Fibroblast of skin of left biceps (primary cell): ENCODE measurements around the gene SLC25A20.
A peak's percentile ranks its signal among the peaks of the same experiment; 100 is the strongest.
"Not testable (repeated sequence)": the region's sequence is repeated elsewhere in the genome, so short reads cannot be mapped to it uniquely, and the experiment has no call there.

Experiments used
- DNase-seq, 2 experiments: peaks; one replicate each; pipeline ENCODE4 v3.0.0-alpha.2; 2013; ENCODE audit warnings: low read depth in 2 of 2

Gene SLC25A20

GRCh38 chr3:48847053-48847503 is 51.6 kb downstream of the SLC25A20 start:
- DNase-seq, result peak; percentile 18 to 30

GRCh38 chr3:48845170-48845569 is 53.5 kb downstream of the SLC25A20 start:
- DNase-seq, result no peak

GRCh38 chr3:48837163-48837562 is 61.5 kb downstream of the SLC25A20 start:
- DNase-seq, result no peak

- DNase-seq, result no peak
Measured at GRCh38 chr3:48835650-48836366, 62.9 kb downstream of the SLC25A20 start.

GRCh38 chr3:48832684-48833083 is 66.0 kb downstream of the SLC25A20 start:
- DNase-seq, result no peak

- DNase-seq, result no peak
Measured at GRCh38 chr3:48830715-48831114, 68.0 kb downstream of the SLC25A20 start.

GRCh38 chr3:48829525-48829924 is 69.2 kb downstream of the SLC25A20 start:
- not testable (repeated sequence) for DNase-seq

GRCh38 chr3:48827874-48828273 is 70.8 kb downstream of the SLC25A20 start:
- not testable (repeated sequence) for DNase-seq

GRCh38 chr3:48826451-48826850 is 72.2 kb downstream of the SLC25A20 start:
- DNase-seq, result peak; percentile 91

- peak; percentile 14 to 25 for DNase-seq
Measured at GRCh38 chr3:48820612-48821324, 77.9 kb downstream of the SLC25A20 start.

GRCh38 chr3:48819234-48820221 is 79.2 kb downstream of the SLC25A20 start:
- no peak for DNase-seq

- no peak for DNase-seq
Measured at GRCh38 chr3:48811524-48811923, 87.2 kb downstream of the SLC25A20 start.
